K562 treated with DMSO at 1 percent for 12 hours (cell line): ENCODE measurements around the gene SNRPD2. TPM values are rescaled to one million over a fixed set of nuclear protein-coding genes. Genes with fewer than 3 reads are reported as not detected.

ENCODE experiments used
- total RNA-seq: library from RNA; unstranded; fragments of 300-600 nt; gene quantifications from 2 replicates; pipeline ENCODE4 v1.2.3, GENCODE V29; 2022; ENCODE audit not compliant: insufficient read depth

SNRPD2 gene
- total RNA-seq: 589 and 1,120 TPM in 2 replicates

DNA sequence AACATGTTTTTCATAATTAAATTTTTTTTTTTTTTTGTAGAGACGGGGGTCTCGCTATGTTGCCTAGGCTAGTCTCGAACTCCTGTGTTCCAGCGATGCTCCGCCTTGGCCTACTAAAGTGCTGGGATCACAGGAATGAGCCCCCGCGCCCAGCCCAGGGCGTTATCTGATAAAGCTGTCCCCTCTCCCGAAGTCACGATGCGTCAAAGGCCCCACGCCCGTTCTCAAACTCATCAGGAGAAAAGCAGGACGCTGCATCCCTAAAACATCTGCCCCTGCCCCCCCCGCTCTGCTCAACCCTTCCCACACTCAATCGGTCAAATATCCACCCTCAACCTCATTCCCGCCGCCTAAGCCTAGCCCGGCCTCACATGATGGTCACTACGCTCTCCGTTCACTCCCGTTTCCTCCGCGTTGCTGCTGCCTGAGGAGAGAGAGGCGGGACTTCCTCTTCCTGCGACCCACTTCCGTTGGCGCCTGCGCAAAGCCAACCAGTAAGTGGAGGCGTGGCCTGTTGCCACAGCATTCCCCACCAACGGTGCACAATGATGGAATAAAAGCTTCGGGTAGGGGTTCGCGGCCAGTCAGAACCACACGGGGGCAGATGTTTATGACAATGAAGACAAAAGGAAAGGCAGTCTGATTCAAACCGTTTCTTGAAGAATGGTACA, at the start of gene SNRPD2:
Gene SNRPD2, minus strand, starts transcription at position 438 of the 671 bp plus-strand sequence. Its CDS starts 65 bp downstream, at position 373.

DNA sequence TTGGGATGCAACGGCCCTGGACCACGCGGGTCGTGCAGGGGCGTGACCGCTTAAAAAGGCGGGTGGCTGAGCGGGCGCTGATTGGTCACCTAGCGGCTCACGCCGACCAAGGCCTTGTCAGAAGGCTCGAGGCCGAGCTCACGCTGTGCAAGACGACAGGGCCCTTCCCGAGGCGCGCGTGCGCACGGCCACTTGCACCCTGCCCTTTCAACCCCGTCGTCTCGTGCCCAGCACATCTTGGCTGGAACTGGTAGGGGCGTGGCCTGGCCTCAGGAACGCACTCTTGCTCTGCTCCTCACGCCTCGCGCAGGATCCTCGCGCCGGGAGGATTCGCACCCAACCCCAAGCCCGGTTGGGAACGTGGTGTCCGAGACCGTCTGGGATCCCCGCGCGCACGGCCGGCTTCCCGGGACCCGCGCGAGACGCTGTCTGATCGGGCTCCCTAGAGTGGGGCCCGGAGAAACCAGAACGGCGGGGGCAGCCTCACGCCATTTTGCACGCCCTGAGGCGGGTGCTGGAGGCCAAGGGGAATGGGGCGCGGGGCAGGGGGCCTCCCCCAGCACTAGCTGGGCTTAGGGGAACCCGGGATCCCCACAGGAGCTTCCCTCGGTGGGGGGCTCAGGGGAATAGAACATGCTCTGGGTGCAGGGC, 41.5 kb upstream of the SNRPD2 start, which contains the start of gene MEIOSIN:
Gene MEIOSIN, plus strand, starts transcription at position 280 of the 651 bp plus-strand sequence. CDS start 1,938 bp downstream, outside the sequence.

DNA sequence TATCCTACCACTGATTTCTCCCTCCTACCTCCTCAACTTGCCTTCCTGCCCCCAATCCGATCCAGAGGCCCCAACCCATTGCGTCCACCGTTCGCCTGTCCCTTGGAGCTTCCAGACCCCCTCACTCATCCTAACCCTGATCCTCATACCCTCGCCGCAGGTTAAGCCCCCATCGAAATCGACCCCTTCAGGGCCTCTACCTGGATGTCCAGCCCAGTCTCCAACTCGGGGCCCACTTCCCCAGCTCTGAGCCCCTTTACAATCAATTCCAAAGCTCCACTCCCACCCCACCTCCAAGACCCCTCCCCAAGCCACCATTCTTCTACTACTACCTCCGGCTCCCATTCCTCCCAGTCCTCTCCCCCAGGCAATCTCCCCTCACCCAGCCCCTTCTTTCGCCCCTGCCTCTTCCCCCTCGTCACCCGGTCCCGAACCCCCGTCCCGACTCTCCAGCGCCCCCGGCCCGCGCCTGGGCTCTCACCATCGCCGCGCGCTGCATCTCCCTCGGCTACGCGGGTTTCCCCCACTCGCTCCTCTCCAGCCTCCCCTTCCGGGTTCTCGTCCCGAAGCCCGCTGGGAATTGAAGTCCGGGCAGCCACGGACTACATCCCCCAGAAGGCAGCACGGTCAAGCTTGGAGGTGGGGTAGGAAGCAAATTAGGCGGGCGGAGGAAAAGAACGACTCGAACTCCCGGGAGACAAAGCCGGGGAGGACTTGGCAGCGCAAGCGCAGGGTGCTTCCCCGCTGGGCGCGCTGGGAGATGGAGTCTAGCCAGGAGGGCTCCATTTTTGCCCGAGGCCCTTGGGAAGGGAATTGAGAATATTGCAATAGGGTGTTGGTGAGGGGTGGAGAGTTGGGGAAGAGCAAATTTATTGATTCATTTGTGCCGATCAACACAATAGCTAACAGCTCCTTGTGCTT, 38.9 kb upstream of the SNRPD2 start, which contains the start of gene FBXO46:
Gene FBXO46, minus strand, starts transcription at position 529 of the 921 bp plus-strand sequence. CDS start 17,401 bp downstream, outside the sequence.

DNA sequence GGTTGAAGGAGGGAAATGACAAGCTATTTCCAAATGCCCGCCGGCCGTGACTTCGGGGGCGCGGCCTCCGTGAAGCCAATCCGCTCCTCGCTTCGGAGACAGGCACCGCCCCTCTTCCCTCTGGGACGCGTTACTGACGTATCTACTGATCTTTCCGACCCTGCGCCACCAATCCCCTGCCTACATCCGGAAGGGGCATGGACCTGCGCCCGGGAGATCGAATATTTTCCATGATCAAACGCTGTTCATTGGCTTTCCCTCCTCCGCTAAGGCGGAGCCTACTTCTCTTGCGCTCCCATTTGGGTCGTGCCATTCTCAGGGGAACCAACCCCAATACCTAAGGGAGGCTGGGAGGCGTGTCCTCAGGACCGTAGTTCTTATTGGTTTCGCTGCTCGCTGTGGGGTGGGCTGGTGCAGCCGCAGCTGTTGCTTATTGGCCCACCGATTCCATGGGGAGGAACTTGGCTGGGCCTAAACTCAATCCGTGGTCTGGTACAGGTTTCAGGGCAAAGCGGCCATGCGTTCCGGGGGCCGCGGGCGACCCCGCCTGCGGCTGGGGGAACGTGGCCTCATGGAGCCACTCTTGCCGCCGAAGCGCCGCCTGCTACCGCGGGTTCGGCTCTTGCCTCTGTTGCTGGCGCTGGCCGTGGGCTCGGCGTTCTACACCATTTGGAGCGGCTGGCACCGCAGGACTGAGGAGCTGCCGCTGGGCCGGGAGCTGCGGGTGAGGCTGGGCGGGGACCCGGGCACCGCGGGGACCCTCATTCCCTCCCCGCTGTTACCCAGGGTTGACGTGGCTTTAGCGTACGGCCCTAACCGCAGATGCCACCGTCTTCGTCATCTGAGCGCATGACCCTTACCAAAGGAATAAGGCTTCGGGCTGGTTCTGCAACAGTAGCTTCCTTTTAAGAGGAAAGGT, 693 bp upstream of the SNRPD2 start, which contains the start of gene QPCTL:
Gene QPCTL, plus strand, starts transcription at position 480 of the 919 bp plus-strand sequence. Its CDS starts 38 bp downstream, at position 518.

DNA sequence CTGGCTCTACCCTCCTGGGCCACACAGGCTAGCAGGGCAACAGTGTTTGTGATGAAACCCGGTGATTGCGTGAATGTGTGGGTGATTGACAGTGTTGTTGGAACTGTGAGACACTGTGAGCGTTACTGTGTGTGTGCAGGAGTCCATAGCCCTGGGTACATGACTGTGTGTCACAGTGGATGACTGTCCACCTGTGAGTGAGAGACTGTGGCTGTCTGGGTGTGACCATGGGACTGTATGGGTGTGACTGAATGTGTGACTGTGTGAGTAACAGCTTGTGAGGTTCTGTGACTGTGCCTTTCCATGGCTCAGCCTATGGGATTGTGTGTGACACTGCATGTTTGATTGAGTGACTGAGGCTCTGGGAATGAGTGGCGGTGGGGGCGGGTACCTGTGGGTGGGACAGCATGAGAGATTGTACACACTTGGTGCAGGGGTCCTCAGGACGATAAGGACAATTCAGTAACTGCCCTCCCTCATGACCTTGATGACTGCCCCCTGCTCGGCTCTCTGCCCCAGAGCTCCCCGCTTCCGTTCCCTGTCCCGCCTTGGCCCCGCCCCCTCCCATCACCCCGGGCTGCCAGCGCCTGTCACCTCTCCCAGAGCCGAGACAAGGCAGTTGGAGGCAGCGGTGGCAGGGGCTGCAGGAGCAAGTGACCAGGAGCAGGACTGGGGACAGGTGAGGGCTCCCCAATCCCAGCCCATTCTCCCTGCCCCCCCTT, 24.0 kb downstream of the SNRPD2 start, which contains the start of gene GIPR:
Gene GIPR, plus strand, starts transcription at position 602 of the 722 bp plus-strand sequence. CDS start 1,300 bp downstream, outside the sequence.

DNA sequence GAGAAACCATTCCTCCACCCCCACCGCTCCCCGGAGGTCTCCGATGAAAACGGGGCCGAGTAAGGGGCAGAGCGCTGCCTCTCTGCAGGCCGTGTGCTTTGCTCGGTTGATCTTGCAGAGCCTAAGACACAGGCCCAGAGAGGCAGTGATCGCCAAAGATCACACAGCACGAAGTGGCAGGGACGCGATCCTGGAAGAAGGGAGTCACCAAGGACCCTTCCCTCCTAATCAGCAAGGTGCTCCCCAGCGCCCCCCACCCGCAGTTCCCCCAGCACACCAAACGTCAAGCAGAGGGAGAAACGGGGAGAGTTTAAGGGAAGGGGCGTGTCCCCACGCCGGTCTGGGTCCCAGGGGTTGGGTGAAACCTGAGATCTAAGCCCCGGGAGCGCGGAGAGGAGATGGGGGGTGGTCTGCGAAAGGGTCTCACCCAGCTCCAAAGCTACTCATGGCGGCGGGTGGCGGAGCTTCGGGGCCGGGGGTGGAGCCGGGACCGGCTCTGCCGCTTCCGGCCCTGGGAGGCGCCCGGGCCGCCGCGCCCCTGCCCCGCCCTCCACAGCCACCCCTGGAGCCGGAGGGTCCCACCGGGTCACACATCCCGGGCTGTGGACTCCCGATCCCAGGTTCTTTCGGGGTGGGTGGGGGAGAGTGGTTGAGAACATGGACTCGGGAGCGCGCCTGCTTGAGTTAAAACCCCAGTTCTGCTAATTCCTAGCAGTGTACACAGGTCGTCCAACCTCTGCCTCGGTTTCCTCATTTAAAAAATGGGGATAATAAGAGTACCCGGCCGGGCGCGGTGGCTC, 52.6 kb downstream of the SNRPD2 start, which contains the start of gene EML2:
Gene EML2, minus strand, starts transcription at position 468 of the 800 bp plus-strand sequence. Its CDS starts 21 bp downstream, at position 447.

Other genes with a start within 250 kb of the SNRPD2 start
- gene FOSB, start 224.0 kb downstream of the SNRPD2 start, total RNA-seq: 1.1 and 1.5 TPM in 2 replicates
- 66.8 and 81.5 TPM in 2 replicates for gene RTN2, start 194.9 kb downstream of the SNRPD2 start, total RNA-seq
- gene PPM1N, start 193.5 kb downstream of the SNRPD2 start, total RNA-seq: 8.9 and 12.3 TPM in 2 replicates
- 106 and 111 TPM in 2 replicates for gene VASP, start 184.5 kb downstream of the SNRPD2 start, total RNA-seq
- 6.0 and 15.1 TPM in 2 replicates for gene OPA3, start 107.2 kb downstream of the SNRPD2 start, total RNA-seq
- not detected in 2 replicates for gene GPR4, start 89.7 kb downstream of the SNRPD2 start, total RNA-seq
- 46.6 and 69.9 TPM in 2 replicates for gene EML2, start 52.6 kb downstream of the SNRPD2 start, total RNA-seq
- gene GIPR, start 23.7 kb downstream of the SNRPD2 start, total RNA-seq: 7.3 and 23.2 TPM in 2 replicates
- 23.9 and 24.7 TPM in 2 replicates for gene QPCTL, start 713 bp upstream of the SNRPD2 start, total RNA-seq
- 12.9 and 19.2 TPM in 2 replicates for gene FBXO46, start 38.9 kb upstream of the SNRPD2 start, total RNA-seq
- gene MEIOSIN, start 41.5 kb upstream of the SNRPD2 start, total RNA-seq: 0.58 and 0.67 TPM in 2 replicates
- gene SIX5, start 77.3 kb upstream of the SNRPD2 start, total RNA-seq: 19.0 and 23.3 TPM in 2 replicates
- gene DMPK, start 90.5 kb upstream of the SNRPD2 start, total RNA-seq: 65.5 and 70.4 TPM in 2 replicates
- gene DMWD, start 100.9 kb upstream of the SNRPD2 start, total RNA-seq: 16.9 and 47.7 TPM in 2 replicates
- gene RSPH6A, start 123.4 kb upstream of the SNRPD2 start, total RNA-seq: not detected in 2 replicates
- 73.8 and 84.3 TPM in 2 replicates for gene SYMPK, start 171.2 kb upstream of the SNRPD2 start, total RNA-seq
- 6.2 and 6.6 TPM in 2 replicates for gene FOXA3, start 172.4 kb upstream of the SNRPD2 start, total RNA-seq
- gene IRF2BP1, start 194.2 kb upstream of the SNRPD2 start, total RNA-seq: 49.2 and 50.1 TPM in 2 replicates
- gene MYPOP, start 210.7 kb upstream of the SNRPD2 start, total RNA-seq: 12.5 and 13.2 TPM in 2 replicates
- not detected in 2 replicates for gene NANOS2, start 222.8 kb upstream of the SNRPD2 start, total RNA-seq